Measurements from ENCODE around the gene EIF4A2.

The EIF4A2 gene

DNA sequence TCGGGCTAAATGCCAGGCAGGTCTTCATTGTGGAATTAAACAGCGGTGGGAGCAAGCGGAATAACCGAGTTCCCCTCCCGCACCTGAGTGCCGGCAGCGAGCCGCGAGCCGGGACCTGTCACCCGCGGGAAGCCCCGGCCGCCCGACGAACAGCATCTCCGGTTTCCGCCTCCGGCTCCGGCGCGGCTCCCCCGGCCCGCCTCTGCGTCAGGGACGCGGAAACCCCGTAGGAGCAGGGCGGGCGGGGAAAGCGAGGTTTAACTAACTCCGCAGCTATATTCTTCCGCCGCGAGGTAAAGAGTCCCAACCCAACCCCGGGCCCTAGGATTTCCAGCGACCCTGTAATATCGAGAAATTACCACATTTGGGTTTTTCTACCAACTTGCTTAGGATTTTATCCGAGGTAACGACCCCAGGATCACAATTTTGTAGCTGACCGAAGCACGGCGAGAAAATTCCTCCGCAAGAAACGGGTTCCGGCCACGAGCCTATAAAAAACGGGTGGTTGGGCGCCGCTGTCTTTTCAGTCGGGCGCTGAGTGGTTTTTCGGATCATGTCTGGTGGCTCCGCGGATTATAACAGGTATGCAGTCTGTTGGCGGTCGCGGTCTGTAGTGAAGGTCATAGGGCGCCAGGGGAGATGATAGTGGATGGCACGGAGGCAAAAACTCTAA lies at the start of gene EIF4A2:
EIF4A2 (plus strand) TSS at position 520 of the 673 bp plus-strand sequence; CDS start at position 554, 34 bp downstream.
- DNase-seq (ENCODE audit: extremely low read depth in 1 of 2, low read depth in 1 of 2): peak; percentile 79 to 82

DNA sequence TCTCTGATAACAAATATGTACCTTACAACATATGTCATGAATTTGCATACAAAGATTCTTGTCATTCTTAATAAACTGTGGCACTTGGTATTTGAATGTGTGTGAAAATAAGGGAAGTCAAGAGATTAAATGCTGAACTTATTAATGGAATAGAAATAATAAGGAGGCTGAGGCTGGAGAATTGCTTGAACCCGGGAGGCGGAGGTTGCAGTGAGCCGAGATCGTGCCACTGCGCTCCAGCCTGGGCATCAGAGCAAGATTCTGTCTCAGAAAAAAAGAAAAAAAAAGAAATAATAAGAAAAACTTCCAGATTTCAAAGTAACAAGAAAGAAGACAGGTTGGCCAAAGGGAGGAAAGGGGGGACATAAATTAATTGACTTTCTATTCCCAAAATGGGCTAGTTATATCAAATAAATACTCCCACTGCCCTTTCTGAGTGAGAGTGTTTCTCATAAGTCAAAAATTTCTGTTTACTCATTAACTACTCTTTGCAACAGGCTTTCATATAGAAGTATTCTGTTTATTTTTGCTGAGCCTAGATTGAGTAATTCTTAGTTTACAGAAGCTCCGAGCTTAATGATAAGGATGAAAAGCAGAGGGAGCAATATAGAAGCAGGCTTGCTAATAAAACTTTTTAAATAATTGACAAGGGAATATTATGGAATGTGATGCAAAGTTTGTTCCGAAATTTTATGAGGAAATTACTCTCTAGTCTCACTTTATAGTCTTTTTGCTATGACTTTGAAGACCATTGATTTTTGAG lies 40.6 kb upstream of the EIF4A2 start:
- no peak for DNase-seq (ENCODE audit: extremely low read depth in 1 of 2, low read depth in 1 of 2)

DNA sequence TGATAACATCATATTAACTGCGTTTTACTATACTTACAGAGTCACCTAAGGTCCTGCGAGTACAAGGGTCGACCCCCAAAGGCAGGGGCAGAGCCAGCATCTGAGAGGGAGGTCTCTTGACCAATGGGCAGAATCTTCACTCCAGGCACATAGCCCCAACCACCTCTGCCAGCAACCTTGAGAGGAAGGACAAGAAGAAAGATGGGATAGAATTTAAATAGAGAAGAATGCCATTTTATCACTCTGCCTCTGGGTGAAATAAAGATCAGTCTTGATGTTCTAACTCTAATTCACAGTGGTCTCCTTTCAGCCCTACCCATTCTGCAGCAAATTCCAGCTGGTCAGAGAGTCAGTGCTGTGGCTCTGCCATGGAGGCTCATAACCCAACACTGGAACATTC lies 39.7 kb upstream of the EIF4A2 start:
- no peak for DNase-seq (ENCODE audit: extremely low read depth in 1 of 2, low read depth in 1 of 2)

DNA sequence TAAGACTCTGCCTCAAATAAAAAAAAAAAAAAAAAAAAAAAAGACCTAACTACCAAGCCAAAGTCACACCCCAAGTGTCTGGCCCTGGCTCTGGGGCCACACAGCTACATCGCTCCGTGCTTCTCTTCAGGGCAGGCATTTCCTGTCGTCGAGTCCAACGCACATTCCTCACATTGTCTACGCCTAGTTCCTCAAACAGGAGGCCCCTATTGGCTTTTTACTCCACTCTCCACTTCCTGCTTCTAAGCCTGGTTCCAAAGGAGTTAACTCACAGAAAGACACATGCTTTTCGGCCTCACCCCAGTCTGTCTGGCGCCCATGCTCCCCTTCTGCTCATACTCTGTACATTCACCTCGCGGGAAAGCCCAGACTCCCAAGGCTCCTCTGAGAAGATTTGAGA lies 37.4 kb upstream of the EIF4A2 start:
- no peak for DNase-seq (ENCODE audit: extremely low read depth in 1 of 2, low read depth in 1 of 2)

DNA sequence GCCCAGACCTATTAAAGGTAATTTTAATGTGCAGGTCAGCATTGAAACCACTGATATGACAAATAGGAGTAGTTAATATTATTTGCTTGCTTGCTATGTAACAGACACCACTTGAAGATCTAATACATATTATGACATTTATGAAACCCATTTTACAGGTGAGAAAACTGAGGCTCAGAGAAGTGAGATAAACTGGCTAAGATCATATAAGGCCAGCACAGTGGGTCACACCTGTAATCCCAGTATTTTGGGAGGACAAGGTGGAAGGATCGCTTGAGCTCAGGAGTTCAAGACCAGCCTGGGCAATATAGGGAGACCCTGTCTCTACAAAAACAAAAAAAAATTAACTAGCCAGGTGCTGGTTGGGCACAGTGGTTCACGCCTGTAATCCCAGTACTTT lies 33.1 kb upstream of the EIF4A2 start:
- no peak for DNase-seq (ENCODE audit: extremely low read depth in 1 of 2, low read depth in 1 of 2)

DNA sequence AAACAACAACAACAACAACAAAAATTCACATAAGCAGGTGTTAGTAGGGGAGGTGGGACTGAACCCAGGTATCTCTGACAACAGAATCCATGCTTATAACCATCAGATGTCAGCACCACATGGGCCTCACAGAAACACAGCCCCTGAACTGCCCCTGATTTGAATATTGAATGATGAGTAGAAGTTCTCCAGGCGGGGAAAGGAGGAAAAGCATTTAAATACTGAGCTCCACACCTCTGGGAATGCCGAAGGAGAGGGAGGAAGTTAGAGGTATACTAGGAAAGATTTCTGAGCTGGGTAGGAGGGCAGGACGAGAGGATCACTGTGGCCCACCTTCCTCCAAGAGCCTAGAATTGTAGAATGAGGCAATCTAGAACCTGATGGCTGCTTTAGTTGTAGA lies 31.9 kb upstream of the EIF4A2 start:
- no peak for DNase-seq (ENCODE audit: extremely low read depth in 1 of 2, low read depth in 1 of 2)

DNA sequence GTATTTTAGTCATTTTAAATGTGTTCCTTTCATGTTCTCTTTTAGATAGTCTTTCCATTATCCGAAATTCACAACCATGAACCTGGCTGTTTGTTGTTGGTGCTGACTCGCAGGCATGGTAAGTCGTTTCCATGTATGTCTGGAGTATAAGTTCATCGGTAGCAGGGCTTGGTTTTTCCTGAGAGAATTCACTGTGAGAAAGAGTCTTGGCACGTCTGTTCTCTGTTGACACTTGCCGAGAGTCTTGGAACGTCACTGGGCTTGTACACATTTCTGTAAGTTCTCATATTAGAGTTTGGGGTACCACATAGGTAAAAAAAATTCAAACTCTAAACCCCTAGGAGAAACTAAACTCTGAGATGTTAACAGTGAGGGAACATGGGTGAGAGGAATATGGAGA lies 29.4 kb upstream of the EIF4A2 start:
- DNase-seq (ENCODE audit: extremely low read depth in 1 of 2, low read depth in 1 of 2): no peak

DNA sequence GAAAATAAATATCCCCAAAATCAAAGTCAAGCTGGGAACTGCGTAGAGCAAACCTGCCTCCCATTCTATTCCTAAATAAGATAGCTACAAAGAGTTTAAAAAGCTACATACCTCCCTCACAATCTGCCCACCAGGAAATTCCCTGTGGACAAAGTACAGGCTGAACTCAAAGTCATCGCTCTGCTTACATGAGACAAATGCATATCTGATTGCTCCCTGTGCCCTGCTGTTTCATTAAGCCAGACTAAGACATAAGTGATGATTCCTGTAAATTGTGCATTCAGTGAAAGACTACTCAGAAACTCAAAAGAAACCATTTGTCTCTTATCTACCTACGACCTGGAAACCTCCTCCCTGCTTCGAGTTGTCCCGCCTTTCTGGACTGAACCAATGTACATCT lies 28.5 kb upstream of the EIF4A2 start:
- no peak for DNase-seq (ENCODE audit: extremely low read depth in 1 of 2, low read depth in 1 of 2)

DNA sequence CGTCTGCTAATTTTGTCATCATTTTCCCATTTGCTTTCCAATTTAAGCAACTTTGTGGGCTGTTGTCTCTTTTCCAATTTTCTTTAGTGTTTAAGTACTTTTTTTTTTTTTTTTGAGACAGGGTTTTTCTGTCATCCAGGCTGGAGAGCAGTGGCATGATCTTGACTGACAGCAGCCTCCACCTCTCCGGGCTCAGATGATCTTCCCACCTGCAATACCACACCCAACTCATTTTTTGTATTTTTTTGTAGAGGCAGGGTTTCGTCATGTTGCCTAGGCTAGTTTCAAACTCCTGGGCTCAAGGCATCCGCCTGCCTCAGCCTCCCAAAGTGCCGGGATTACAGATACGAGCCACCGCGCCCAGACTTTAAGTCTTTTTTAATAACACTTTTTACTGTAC lies 26.2 kb upstream of the EIF4A2 start:
- no peak for DNase-seq (ENCODE audit: extremely low read depth in 1 of 2, low read depth in 1 of 2)

DNA sequence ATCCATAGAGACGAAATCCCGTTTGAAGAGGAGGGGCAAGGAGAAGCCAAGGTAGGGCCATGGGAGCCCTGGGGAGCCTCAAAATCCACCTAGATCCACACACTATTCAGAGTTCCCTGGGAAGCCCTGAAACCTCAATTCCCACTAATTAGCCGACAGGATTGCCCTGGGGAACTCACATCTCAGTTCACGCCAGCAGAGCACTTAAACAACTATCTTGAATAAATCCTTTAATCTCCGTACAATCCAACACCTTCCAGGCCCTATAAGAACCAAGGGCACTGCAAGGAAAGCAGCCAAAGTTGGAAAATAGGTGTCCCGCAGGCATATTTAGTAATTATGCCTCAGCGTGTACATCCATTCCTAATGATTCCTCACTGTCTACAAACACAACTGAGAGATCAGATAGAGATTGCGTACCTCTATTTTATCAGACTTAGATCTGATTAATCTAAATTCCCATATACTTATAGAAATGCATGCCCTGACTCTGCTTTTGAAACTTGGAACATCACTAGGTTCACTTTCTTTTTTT lies 25.6 kb upstream of the EIF4A2 start:
- DNase-seq (ENCODE audit: extremely low read depth in 1 of 2, low read depth in 1 of 2): no peak

DNA sequence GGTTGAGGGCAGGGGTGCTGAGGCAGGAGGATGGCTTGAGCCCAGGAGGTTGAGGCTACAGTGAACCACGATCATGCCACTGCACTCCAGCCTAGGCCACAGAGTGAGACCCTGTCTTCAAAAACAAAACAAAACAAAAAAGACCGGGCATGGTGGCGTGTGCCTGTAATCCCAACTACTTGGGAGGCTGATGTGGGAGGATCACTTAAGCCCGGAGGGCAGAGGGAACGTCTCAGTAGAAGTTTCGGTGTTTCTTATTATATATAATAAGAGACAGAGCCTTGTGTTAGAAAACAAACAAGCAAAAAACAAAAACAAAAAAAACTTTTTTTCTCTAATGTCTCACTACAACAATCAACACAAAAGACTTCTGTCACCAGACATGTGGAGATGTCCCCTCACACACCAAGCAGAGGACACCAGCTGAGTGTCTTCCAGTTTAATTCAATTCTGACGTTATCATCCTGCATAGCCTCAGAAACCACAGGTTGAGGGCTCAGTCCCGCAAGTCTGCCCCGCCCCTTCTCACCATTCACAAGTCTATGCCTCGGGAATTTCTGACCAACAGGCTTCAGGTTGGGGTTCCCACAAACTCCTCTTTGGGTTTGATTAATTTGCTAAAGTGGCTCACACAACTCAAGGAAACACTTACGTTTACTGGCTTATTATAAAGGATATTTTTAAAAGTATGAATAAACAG lies 24.0 kb upstream of the EIF4A2 start:
- DNase-seq (ENCODE audit: extremely low read depth in 1 of 2, low read depth in 1 of 2): no peak

DNA sequence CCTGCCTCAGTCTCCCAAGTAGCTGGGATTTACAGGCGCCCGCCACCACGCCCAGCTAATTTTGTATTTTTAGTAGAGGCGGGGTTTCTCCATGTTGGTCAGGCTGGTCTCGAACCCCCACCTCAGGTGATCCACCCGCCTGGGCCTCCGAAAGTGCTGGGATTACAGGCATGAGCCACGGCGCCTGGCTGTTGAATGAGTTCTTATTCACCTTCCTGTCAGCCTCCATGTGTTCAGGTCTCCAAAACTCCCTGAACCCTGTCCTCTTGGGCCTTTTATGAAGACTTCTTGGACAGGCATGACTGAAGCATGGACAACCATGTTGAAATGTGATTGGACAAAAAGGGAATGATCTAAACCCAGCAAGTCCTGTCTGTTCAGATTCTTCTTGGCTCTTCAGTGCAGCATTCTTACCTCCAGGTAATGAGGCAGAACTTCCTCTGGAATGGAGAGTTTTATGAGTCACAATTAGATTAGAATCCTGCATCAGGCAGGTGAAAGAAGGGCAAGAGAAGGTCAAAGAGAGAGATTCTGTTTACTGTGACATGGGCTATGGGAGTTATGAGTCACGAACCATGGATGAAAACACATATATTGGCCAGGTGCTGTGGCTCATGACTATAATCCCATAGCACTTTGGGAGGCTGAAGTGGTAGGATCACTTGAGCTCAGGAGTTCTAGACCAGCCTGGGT lies 23.1 kb upstream of the EIF4A2 start:
- no peak for DNase-seq (ENCODE audit: extremely low read depth in 1 of 2, low read depth in 1 of 2)

DNA sequence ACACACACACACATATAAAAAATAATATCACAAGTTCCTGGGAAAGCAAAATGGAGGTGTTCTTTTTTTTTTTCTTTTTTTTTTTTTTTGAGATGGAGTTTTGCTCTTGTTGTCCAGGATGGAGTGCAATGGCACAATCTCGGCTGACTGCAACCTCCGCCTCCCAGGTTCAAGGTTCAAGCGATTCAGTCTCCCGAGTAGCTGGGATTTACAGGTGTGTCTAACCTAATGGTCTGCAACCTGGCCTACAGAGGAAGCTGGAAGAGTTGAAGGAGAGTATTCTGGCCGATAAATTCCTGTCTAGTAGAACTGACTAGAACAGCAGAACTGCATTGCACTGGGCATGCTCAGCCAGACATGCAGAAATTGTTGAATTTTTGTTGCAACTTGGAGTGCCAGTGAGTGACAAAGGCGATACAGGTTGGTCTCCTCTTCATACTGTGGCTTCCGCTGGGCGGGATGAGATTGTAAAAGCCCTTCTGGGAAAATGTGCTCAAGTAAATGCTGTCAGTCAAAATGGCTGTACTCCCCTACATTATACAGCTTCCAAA lies 22.4 kb upstream of the EIF4A2 start:
- no peak for DNase-seq (ENCODE audit: extremely low read depth in 1 of 2, low read depth in 1 of 2)

DNA sequence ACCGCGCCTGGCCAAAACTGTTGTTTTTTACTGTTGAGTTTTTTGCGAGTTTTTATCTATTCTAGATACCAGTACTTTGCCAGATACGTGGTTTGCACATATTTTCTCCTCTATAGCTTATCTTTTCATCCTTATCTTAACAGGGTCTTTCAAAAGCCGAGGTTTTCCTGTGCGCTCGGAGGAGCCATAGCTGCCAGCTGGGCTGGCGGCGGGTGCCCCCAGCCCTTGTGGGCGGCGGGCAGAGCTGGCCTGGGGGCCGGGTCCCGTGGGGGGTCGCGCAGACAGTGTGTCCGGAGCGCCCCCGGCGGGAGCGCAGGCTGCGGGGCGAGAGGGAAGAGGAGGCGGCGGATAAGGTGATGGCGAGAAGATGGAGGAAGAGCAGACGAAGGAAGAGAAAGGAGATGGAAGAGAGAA lies 11.1 kb upstream of the EIF4A2 start:
- no peak for DNase-seq (ENCODE audit: extremely low read depth in 1 of 2, low read depth in 1 of 2)

DNA sequence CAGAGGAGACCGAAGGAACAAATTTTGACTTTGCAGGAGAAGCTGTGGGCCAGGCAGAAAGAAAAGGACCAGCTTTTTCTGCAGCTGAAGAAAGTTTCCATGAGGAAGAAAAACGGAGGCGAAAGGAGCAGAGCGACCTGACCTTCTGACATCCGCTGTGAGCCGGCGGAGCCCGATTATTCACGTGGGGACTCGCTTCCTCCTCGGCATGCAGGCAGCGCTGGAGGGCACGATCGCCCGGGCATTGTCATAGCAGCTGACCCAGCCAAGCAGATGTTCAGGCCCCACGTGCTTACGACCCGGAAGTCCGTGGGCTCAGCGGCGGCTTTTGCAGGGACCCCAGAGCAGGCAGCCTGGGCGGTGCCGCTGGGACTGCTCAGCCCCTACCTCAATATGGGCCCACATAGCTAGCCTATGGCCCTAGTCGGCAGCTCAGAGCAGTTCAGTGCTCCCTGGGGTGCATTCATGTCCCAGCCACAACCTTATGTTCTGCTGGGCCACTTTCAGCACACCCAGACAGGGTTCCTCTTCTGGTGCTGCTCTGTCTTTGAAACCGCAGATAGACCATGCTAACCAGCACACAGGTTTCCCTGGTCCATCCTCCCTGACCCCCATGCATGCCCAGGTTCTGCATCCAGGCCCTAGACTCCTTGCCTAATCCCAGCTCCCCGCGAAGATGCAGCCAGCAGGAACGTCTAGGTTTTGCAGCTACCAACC lies 10.5 kb upstream of the EIF4A2 start:
- peak; percentile 62 to 69 for DNase-seq (ENCODE audit: extremely low read depth in 1 of 2, low read depth in 1 of 2)

DNA sequence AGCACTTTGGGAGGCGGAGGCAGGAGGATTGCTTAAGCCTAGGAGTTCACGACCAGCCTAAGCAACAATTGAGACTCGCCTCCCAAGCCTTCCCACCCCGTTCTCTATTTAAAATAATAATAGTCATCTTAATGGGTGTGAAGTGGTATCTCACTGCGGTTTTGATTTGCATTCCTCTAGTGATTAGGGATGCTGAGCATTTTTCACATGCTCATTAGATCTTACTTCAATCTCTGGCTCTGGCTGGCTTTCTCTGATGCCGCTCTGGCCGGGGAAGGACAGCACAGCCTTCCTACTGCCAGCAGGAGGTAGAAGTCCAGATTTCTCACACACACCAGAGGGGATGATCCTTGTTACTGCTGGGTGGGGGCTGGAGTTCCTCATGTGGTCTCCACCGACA lies 7.4 kb upstream of the EIF4A2 start:
- DNase-seq (ENCODE audit: extremely low read depth in 1 of 2, low read depth in 1 of 2): no peak

DNA sequence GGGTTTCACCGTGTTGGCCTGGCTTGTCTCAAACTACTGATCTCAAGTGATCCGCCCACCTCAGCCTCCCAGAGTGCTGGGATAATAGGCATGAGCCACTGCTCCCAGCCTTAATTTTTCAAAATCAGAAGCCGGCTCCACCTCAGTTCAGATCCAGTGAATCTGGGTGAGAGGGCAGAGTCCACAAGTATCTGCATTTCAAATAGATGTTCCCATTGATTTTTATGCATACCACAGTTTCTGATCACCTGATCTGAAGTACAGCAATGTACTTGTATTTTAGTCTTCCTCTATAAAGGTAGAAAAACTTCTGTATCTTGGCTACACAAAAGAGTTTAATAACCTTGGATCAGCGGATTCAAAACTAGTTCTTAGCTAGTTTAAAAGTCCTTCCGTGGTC lies 4.2 kb upstream of the EIF4A2 start:
- no peak for DNase-seq (ENCODE audit: extremely low read depth in 1 of 2, low read depth in 1 of 2)

DNA sequence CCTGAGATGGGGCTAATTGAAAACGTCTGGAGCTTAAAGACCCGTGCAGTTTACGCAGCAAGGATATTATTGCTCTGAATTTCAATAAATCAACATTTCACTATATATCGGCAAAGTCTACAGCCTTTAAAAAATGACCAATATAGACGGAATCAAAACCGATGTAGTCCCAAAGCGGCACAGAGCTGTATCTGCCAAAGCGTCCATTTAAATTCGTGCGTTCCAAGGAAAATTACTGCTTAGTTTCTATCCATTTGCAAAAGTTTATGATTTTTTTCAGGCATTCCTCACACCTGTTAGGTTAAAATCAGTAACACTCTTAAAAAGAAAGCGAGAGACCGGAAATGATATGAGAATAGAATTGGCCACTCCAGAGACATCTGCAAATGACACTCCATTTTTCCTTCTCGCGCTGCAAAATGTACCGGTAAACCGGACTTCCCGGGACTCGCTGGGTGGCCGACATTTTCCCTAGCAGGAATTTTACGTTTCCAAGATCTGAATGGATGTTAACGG lies 777 bp upstream of the EIF4A2 start:
- no peak for DNase-seq (ENCODE audit: extremely low read depth in 1 of 2, low read depth in 1 of 2)

DNA sequence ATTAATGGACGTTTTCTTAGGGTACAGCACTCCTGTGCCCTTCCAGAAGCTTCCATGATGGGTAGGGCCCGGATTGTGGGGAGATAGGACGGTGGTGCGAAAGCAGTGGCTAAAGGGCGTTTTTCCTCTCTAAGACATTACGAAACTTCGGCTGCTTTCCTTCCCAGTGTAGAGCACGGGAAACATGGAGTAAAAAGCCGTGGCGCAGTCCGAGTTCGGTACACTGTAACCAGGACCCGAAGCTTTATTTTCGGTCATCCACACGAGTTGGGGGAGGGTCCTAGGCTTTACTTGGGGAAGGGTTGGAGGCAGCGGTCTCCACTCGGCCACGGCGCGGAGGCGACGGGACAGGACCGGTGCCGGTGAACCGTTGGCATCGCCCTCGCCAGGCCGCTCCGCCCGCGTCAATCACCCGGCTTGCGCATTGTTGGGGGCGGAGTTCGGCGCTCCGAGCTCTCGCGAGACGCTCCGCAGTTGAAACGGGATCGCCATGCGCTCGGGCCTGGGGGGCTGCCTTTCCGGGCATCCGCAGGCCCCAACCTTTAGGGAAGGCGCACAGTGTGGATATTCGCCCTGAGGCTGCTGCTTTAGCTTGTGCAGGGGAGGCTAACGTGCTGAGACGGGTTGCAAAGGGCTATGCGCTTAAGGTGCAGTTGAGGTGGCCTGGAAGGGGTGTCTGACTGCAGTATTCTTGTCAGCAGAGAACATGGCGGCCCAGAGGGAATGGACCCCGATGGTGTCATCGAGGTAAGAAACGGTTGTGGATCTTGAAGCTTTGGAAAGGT lies 546 bp downstream of the EIF4A2 start:
- DNase-seq (ENCODE audit: extremely low read depth in 1 of 2, low read depth in 1 of 2): peak; percentile 45 to 49

Measured in stimulated activated CD8-positive, alpha-beta memory T cell treated with anti-CD3 and anti-CD28 coated beads, Interleukin-7, amount 100 ng/mL, for 48 hours (primary cell).